SK-N-SH treated with all-trans-retinoic acid at 6 μM for 48 hours (cell line): ENCODE data around the gene CCDC154.

Experiments
- ATAC-seq: fragments of 200-7000 bp; cut with Tn5 transposase; 3 replicates; pipeline ENCODE4 v1.9.1; 2020; ENCODE audit warnings: mild to moderate bottlenecking, moderate library complexity
- ARNTL ChIP-seq: fragments of 450-650 bp; formaldehyde crosslinking; IDR thresholded peaks from 2 replicates; pipeline ENCODE4 v1.5.0; 2020; ENCODE audit warnings: low read depth, mild to moderate bottlenecking, moderate library complexity, borderline replicate concordance
- BACH2 ChIP-seq: fragments of 250-450 bp; sonication (Bioruptor Pico); IDR thresholded peaks from 2 replicates; pipeline ENCODE4 v1.9.0; 2021; ENCODE audit warnings: mild to moderate bottlenecking, borderline replicate concordance
- CREB5 ChIP-seq: fragments of 250-450 bp; sonication (Bioruptor Pico); IDR thresholded peaks from 2 replicates; pipeline ENCODE4 v1.5.1; 2020; ENCODE audit warnings: low read depth, mild to moderate bottlenecking, moderate library complexity
- CSDC2 ChIP-seq: fragments of 250-450 bp; sonication (Bioruptor Pico); IDR thresholded peaks from 2 replicates; pipeline ENCODE4 v1.5.0; 2020; ENCODE audit warnings: mild to moderate bottlenecking, moderate library complexity
- CSRNP3 ChIP-seq: fragments of 250-450 bp; sonication (Bioruptor Pico); IDR thresholded peaks from 2 replicates; pipeline ENCODE4 v1.5.1; 2021; ENCODE audit warnings: mild to moderate bottlenecking, moderate library complexity
- ESRRG ChIP-seq: fragments of 250-450 bp; sonication (Bioruptor Pico); IDR thresholded peaks from 2 replicates; pipeline ENCODE4 v1.6.1; 2021; ENCODE audit warnings: mild to moderate bottlenecking
- OSR1 ChIP-seq: fragments of 250-450 bp; sonication (Bioruptor Pico); IDR thresholded peaks from 2 replicates; pipeline ENCODE4 v1.8.0; 2022; ENCODE audit warnings: moderate library complexity, mild to moderate bottlenecking, inconsistent platforms
- PPARA ChIP-seq: fragments of 250-450 bp; sonication (Bioruptor Pico); IDR thresholded peaks from 2 replicates; pipeline ENCODE4 v1.5.0; 2020; ENCODE audit warnings: mild to moderate bottlenecking, borderline replicate concordance
- RARB ChIP-seq: fragments of 250-450 bp; sonication (Bioruptor Pico); IDR thresholded peaks from 2 replicates; pipeline ENCODE4 v1.8.0; 2021; ENCODE audit warnings: mild to moderate bottlenecking, moderate library complexity
- TCF4 ChIP-seq: fragments of 250-450 bp; sonication (Bioruptor Pico); IDR thresholded peaks from 2 replicates; pipeline ENCODE4 v1.8.0; 2021; ENCODE audit warnings: mild to moderate bottlenecking, moderate library complexity, borderline replicate concordance
- TOX ChIP-seq: fragments of 250-450 bp; sonication (Bioruptor Pico); IDR thresholded peaks from 2 replicates; pipeline ENCODE4 v1.8.0; 2021; ENCODE audit warnings: mild to moderate bottlenecking, moderate library complexity, borderline replicate concordance
- ZFP30 ChIP-seq: fragments of 450-650 bp; formaldehyde crosslinking; IDR thresholded peaks from 2 replicates; pipeline ENCODE4 v1.5.0; 2022; ENCODE audit warnings: mild to moderate bottlenecking, moderate library complexity
- ZNF565 ChIP-seq: fragments of 450-650 bp; formaldehyde crosslinking; conservative IDR thresholded peaks from 2 replicates; pipeline ENCODE4 v1.5.0; 2020; ENCODE audit warnings: low read depth, mild to moderate bottlenecking, moderate library complexity
- ZNF70 ChIP-seq: fragments of 450-650 bp; formaldehyde crosslinking; IDR thresholded peaks from 2 replicates; pipeline ENCODE4 v1.5.0; 2020; ENCODE audit warnings: mild to moderate bottlenecking, moderate library complexity
- TF ChIP-seq, protein P1 (sequence below): fragments of 250-450 bp; sonication (Bioruptor Pico); IDR thresholded peaks from 2 replicates; pipeline ENCODE4 v1.5.0; 2020; ENCODE audit warnings: mild to moderate bottlenecking, moderate library complexity
- TF ChIP-seq, protein P2 (sequence below): fragments of 250-450 bp; sonication (Bioruptor Pico); IDR thresholded peaks from 2 replicates; pipeline ENCODE4 v1.8.0; 2020; ENCODE audit warnings: mild to moderate bottlenecking, moderate library complexity, borderline replicate concordance

CCDC154 gene

GRCh38 chr16:1439058-1439698, 5.2 kb downstream of the CCDC154 start:
- ATAC-seq, result no peak

DNA sequence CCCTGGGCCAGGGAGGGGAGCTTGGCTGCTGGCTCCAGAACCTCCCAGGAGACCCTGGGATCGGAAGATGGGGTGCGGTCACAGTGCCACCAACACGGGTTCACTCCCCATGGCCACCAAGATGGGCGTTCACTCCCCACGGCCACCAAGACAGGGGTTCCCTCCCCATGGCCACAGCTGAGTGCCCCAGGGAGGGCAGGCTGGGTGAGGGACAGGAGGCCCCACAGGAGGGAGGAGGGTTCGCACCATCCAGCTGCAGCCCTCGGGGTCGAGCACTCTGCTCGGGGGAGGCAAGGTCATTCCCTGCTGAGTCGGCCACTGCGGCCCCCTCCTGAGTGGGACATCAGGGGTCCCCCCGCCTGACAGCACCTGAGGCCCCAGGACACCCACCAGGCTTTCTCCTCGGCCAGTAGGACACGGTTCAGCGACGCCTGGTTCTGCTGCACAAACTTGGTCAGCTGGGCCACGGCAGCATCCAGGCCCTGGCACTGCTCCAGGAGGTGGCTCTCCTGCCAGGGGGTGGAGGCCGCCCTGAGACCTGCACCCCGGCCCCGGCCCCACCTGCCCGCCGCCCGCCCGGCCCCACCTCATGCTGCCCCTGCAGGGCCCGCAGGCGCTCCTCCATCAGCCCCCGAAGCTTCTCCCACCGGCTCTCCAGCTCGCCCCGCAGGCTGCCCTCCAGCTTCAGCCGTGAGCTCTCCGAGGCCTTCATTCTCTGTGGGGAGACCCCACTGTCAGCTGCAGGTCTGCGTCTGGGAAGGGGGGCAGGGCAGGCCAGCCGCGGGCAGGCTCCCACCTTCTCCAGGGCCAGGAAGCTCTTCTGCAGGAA, 5.9 kb downstream of the CCDC154 start:
- no peak for ATAC-seq
- TF ChIP-seq BACH2 (CRISPR knock-in tag), result no peak
- TF ChIP-seq CREB5, result no peak
- no peak for TF ChIP-seq RARB (CRISPR knock-in tag)
- TF ChIP-seq ESRRG (CRISPR knock-in tag), result no peak
- TF ChIP-seq TCF4 (CRISPR knock-in tag), result no peak
- TF ChIP-seq, protein P1, sequence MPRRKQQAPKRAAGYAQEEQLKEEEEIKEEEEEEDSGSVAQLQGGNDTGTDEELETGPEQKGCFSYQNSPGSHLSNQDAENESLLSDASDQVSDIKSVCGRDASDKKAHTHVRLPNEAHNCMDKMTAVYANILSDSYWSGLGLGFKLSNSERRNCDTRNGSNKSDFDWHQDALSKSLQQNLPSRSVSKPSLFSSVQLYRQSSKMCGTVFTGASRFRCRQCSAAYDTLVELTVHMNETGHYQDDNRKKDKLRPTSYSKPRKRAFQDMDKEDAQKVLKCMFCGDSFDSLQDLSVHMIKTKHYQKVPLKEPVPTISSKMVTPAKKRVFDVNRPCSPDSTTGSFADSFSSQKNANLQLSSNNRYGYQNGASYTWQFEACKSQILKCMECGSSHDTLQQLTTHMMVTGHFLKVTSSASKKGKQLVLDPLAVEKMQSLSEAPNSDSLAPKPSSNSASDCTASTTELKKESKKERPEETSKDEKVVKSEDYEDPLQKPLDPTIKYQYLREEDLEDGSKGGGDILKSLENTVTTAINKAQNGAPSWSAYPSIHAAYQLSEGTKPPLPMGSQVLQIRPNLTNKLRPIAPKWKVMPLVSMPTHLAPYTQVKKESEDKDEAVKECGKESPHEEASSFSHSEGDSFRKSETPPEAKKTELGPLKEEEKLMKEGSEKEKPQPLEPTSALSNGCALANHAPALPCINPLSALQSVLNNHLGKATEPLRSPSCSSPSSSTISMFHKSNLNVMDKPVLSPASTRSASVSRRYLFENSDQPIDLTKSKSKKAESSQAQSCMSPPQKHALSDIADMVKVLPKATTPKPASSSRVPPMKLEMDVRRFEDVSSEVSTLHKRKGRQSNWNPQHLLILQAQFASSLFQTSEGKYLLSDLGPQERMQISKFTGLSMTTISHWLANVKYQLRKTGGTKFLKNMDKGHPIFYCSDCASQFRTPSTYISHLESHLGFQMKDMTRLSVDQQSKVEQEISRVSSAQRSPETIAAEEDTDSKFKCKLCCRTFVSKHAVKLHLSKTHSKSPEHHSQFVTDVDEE (CRISPR knock-in tag), result no peak
- TF ChIP-seq TOX (CRISPR knock-in tag), result no peak
- no peak for TF ChIP-seq OSR1 (CRISPR knock-in tag)
- no peak for TF ChIP-seq CSDC2 (CRISPR knock-in tag)

More at GRCh38 chr16:1439058-1439698, 5.2 kb downstream of the CCDC154 start:
- TF ChIP-seq OSR1 (CRISPR knock-in tag) (no peak), BACH2 (CRISPR knock-in tag) (no peak), ZFP30 (CRISPR knock-in tag) (no peak), PPARA (no peak), TOX (CRISPR knock-in tag) (no peak), ZNF70 (CRISPR knock-in tag) (no peak), ZNF565 (CRISPR knock-in tag) (no peak), CREB5 (no peak), ARNTL (no peak), CSRNP3 (no peak), ESRRG (CRISPR knock-in tag) (no peak)
- TF ChIP-seq, protein P1 (CRISPR knock-in tag), result no peak
- TF ChIP-seq, protein P2, sequence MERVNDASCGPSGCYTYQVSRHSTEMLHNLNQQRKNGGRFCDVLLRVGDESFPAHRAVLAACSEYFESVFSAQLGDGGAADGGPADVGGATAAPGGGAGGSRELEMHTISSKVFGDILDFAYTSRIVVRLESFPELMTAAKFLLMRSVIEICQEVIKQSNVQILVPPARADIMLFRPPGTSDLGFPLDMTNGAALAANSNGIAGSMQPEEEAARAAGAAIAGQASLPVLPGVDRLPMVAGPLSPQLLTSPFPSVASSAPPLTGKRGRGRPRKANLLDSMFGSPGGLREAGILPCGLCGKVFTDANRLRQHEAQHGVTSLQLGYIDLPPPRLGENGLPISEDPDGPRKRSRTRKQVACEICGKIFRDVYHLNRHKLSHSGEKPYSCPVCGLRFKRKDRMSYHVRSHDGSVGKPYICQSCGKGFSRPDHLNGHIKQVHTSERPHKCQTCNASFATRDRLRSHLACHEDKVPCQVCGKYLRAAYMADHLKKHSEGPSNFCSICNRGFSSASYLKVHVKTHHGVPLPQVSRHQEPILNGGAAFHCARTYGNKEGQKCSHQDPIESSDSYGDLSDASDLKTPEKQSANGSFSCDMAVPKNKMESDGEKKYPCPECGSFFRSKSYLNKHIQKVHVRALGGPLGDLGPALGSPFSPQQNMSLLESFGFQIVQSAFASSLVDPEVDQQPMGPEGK (CRISPR knock-in tag), result no peak
